OCI-LY1 (cell line): Measurements from ENCODE around the gene FNDC5.
"Not testable (repeated sequence)": the region's sequence is repeated elsewhere in the genome, so short reads cannot be mapped to it uniquely, and the experiment has no call there.

Source experiments
- H2AFZ ChIP-seq: fragments of 200-600 bp; sonication (generic), shearing (Covaris generic); 2 replicates; pipeline ENCODE4 v1.6.0; 2014; ENCODE audit warnings: antibody characterized with exemption, mild to moderate bottlenecking, low read length
- H3F3A ChIP-seq: fragments of 200-600 bp; sonication (generic), shearing (Covaris generic); 2 replicates; pipeline ENCODE4 v1.6.0; 2014; ENCODE audit warnings: mild to moderate bottlenecking, antibody characterized with exemption, low read length, moderate library complexity; ENCODE audit not compliant: insufficient read depth
- H3K27ac ChIP-seq: fragments of 200-600 bp; sonication (generic); 2 replicates; pipeline ENCODE4 v1.5.1; 2014; ENCODE audit warnings: low read length, mixed run types, mild to moderate bottlenecking, low read depth; ENCODE audit not compliant: poor library complexity, severe bottlenecking
- H3K27me3 ChIP-seq: fragments of 200-600 bp; sonication (generic); 2 replicates; pipeline ENCODE4 v1.6.0; 2014; ENCODE audit warnings: antibody characterized with exemption, mild to moderate bottlenecking, low read length, moderate library complexity; ENCODE audit not compliant: insufficient read depth
- H3K36me3 ChIP-seq: fragments of 200-600 bp; sonication (generic); 2 replicates; pipeline ENCODE4 v1.6.1; 2014; ENCODE audit warnings: mild to moderate bottlenecking, antibody characterized with exemption, low read length, moderate library complexity, mixed read lengths; ENCODE audit not compliant: insufficient read depth
- H3K4me1 ChIP-seq: fragments of 200-600 bp; sonication (generic); 2 replicates; pipeline ENCODE4 v1.5.1; 2014; ENCODE audit warnings: mild to moderate bottlenecking, low read length, moderate library complexity; ENCODE audit not compliant: insufficient read depth, severe bottlenecking
- H3K4me2 ChIP-seq: fragments of 200-600 bp; sonication (generic), shearing (Covaris generic); 2 replicates; pipeline ENCODE4 v1.6.1; 2014; ENCODE audit warnings: low read length
- H3K4me3 ChIP-seq: fragments of 200-600 bp; sonication (generic); 2 replicates; pipeline ENCODE4 v1.5.1; 2014; ENCODE audit warnings: low read length, low read depth, mild to moderate bottlenecking, mixed read lengths; ENCODE audit not compliant: poor library complexity, severe bottlenecking
- H3K79me2 ChIP-seq: fragments of 200-600 bp; shearing (Covaris generic); 2 replicates; pipeline ENCODE4 v1.6.1; 2016; ENCODE audit warnings: mixed run types, low read length, mixed read lengths; ENCODE audit not compliant: insufficient read depth
- H3K9ac ChIP-seq: fragments of 200-600 bp; sonication (generic), shearing (Covaris generic); 2 replicates; pipeline ENCODE4 v1.6.1; 2014; ENCODE audit warnings: mild to moderate bottlenecking, low read length, mixed read lengths
- H3K9me2 ChIP-seq: fragments of 200-600 bp; sonication (generic), shearing (Covaris generic); 2 replicates; pipeline ENCODE4 v1.6.1; 2014; ENCODE audit warnings: low read depth, mild to moderate bottlenecking, low read length, mixed read lengths
- H3K9me3 ChIP-seq: fragments of 200-600 bp; shearing (Covaris generic); 2 replicates; pipeline ENCODE4 v1.6.1; 2014; ENCODE audit warnings: low read length, mixed read lengths
- H4K20me1 ChIP-seq: fragments of 200-600 bp; sonication (generic), shearing (Covaris generic); 2 replicates; pipeline ENCODE4 v1.6.0; 2016; ENCODE audit warnings: mild to moderate bottlenecking, low read length; ENCODE audit not compliant: insufficient read depth
- EZH2 ChIP-seq: fragments of 200-600 bp; sonication (generic), shearing (Covaris generic); IDR thresholded peaks from 2 replicates; pipeline ENCODE4 v1.8.0; 2017; ENCODE audit warnings: borderline replicate concordance, mixed run types, mild to moderate bottlenecking, antibody characterized with exemption, low read length, moderate library complexity, mixed read lengths
- TF ChIP-seq, protein P1 (sequence below): fragments of 200-600 bp; sonication (generic), shearing (Covaris generic); IDR thresholded peaks from 2 replicates; pipeline ENCODE4 v1.5.1; 2017; ENCODE audit warnings: mild to moderate bottlenecking, antibody characterized with exemption, low read length, moderate library complexity, mixed read lengths

FNDC5 gene

GRCh38 chr1:32907435-32907834 is 36.7 kb upstream of the FNDC5 start:
- H2AFZ ChIP-seq, result no peak overlapping the region
- no peak overlapping the region for H3K4me3 ChIP-seq
- H3F3A ChIP-seq, result no peaks in the 10 kb centered on the region
- no peaks in the 10 kb centered on the region for H3K36me3 ChIP-seq
- H3K79me2 ChIP-seq, result no peaks in the 10 kb centered on the region
- no peaks in the 10 kb centered on the region for H3K4me1 ChIP-seq
- H3K4me2 ChIP-seq, result no peak overlapping the region
- H4K20me1 ChIP-seq, result no peaks in the 10 kb centered on the region
- H3K27me3 ChIP-seq, result peaks cover 9% of the 10 kb centered on the region; the same call in 1 of the 2 replicates
- H3K9ac ChIP-seq, result no peak overlapping the region
- no peaks in the 10 kb centered on the region for H3K9me3 ChIP-seq
- no peaks in the 10 kb centered on the region for H3K9me2 ChIP-seq
- no peak for TF ChIP-seq EZH2
- TF ChIP-seq, protein P1, sequence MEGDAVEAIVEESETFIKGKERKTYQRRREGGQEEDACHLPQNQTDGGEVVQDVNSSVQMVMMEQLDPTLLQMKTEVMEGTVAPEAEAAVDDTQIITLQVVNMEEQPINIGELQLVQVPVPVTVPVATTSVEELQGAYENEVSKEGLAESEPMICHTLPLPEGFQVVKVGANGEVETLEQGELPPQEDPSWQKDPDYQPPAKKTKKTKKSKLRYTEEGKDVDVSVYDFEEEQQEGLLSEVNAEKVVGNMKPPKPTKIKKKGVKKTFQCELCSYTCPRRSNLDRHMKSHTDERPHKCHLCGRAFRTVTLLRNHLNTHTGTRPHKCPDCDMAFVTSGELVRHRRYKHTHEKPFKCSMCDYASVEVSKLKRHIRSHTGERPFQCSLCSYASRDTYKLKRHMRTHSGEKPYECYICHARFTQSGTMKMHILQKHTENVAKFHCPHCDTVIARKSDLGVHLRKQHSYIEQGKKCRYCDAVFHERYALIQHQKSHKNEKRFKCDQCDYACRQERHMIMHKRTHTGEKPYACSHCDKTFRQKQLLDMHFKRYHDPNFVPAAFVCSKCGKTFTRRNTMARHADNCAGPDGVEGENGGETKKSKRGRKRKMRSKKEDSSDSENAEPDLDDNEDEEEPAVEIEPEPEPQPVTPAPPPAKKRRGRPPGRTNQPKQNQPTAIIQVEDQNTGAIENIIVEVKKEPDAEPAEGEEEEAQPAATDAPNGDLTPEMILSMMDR, result no peak
- no peak overlapping the region for H3K27ac ChIP-seq

- Histone ChIP-seq H2AFZ (no peak overlapping the region), H3K4me3 (no peak overlapping the region), H3K9me3 (no peaks in the 10 kb centered on the region), H3K9ac (no peak overlapping the region), H3K36me3 (no peaks in the 10 kb centered on the region), H3K4me2 (no peak overlapping the region), H3K4me1 (peaks cover 1% of the 10 kb centered on the region), H3K9me2 (no peaks in the 10 kb centered on the region), H3K27ac (no peak overlapping the region), H3K79me2 (no peaks in the 10 kb centered on the region), H3F3A (no peaks in the 10 kb centered on the region), H3K27me3 (peaks cover 12% of the 10 kb centered on the region; the same call in 1 of the 2 replicates), H4K20me1 (no peaks in the 10 kb centered on the region)
- TF ChIP-seq, protein P1, result no peak
- TF ChIP-seq EZH2, result no peak
Measured at GRCh38 chr1:32906654-32907053, 35.9 kb upstream of the FNDC5 start.

GRCh38 chr1:32905588-32905987 is 34.9 kb upstream of the FNDC5 start:
- H3K36me3 ChIP-seq, H3K9ac ChIP-seq, H3K79me2 ChIP-seq, H3K9me3 ChIP-seq, H2AFZ ChIP-seq, H3K4me1 ChIP-seq, H3K9me2 ChIP-seq, H3K4me3 ChIP-seq, H3F3A ChIP-seq, H4K20me1 ChIP-seq, H3K27ac ChIP-seq, H3K4me2 ChIP-seq: not testable (repeated sequence)
- H3K27me3 ChIP-seq, result peaks cover 13% of the 10 kb centered on the region

DNA sequence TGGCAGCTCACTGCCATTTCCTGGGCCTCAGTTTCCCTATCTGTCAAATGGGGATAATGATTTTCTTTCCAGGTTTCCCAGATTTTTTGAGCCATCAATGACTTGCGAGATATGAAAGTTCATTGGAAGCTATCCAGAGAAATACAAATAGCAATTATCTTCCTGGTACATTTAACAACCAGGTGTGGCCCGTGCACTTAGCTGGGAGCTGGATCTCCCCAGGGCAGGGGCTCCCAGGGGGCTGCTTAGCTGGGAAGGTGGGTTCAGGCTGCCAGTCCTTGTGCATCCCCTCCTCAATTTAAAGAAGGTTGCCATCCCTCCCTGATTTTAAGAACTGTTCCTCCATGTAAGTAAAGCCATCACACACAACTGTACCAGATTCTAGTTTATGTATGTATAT is 34.1 kb upstream of the FNDC5 start:
- H3K36me3 ChIP-seq, result no peaks in the 10 kb centered on the region
- H3K79me2 ChIP-seq, result no peaks in the 10 kb centered on the region
- no peaks in the 10 kb centered on the region for H3K9me2 ChIP-seq
- H3K27me3 ChIP-seq, result peaks cover 14% of the 10 kb centered on the region
- no peak overlapping the region for H3K4me2 ChIP-seq
- no peak overlapping the region for H3K4me3 ChIP-seq
- H3K9me3 ChIP-seq, result no peaks in the 10 kb centered on the region
- no peak overlapping the region for H2AFZ ChIP-seq
- no peaks in the 10 kb centered on the region for H3F3A ChIP-seq
- no peak overlapping the region for H3K9ac ChIP-seq
- H3K4me1 ChIP-seq, result peaks cover 3% of the 10 kb centered on the region
- no peaks in the 10 kb centered on the region for H4K20me1 ChIP-seq
- H3K27ac ChIP-seq, result no peak overlapping the region
- no peak for TF ChIP-seq EZH2
- TF ChIP-seq, protein P1, result no peak
